Mesothelial cell of epicardium (in vitro differentiated cells): ENCODE results near the gene ANKRD62. TPM values are rescaled to one million over a fixed set of nuclear protein-coding genes. Genes with fewer than 3 reads are reported as not detected.

ENCODE experiments used
- DNase-seq, 2 experiments: peaks; one replicate each; pipeline ENCODE4 v3.0.0; 2021; ENCODE audit warnings: low spot score in 2 of 2; ENCODE audit not compliant: unreplicated experiment in 2 of 2
- H3K27ac Mint-ChIP-seq: 2 replicates; pipeline ENCODE4 v1.8.0; 2021; ENCODE audit warnings: mixed read lengths
- H3K27me3 Mint-ChIP-seq: 2 replicates; pipeline ENCODE4 v1.8.0; 2021; ENCODE audit warnings: low read depth, mixed read lengths
- H3K36me3 Mint-ChIP-seq: 2 replicates; pipeline ENCODE4 v1.8.0; 2021; ENCODE audit warnings: mixed read lengths
- H3K4me1 Mint-ChIP-seq: 2 replicates; pipeline ENCODE4 v1.8.0; 2021; ENCODE audit warnings: mixed read lengths
- H3K4me3 Mint-ChIP-seq: 2 replicates; pipeline ENCODE4 v1.8.0; 2021; ENCODE audit warnings: mild to moderate bottlenecking, moderate library complexity, mixed read lengths
- H3K9me3 Mint-ChIP-seq: 2 replicates; pipeline ENCODE4 v1.8.0; 2021; ENCODE audit warnings: mixed read lengths
- CTCF ChIP-seq: fragments of 200-600 bp; sonication (generic); IDR thresholded peaks from one replicate; pipeline ENCODE4 v1.5.0; 2021; ENCODE audit warnings: antibody characterized with exemption; ENCODE audit not compliant: unreplicated experiment
- total RNA-seq: library from RNA; stranded (reverse); gene quantifications from 3 replicates; pipeline ENCODE4 v1.2.1, GENCODE V29; 2021

The ANKRD62 gene
- total RNA-seq, 1 donor from 2014 or later = not detected

DNA sequence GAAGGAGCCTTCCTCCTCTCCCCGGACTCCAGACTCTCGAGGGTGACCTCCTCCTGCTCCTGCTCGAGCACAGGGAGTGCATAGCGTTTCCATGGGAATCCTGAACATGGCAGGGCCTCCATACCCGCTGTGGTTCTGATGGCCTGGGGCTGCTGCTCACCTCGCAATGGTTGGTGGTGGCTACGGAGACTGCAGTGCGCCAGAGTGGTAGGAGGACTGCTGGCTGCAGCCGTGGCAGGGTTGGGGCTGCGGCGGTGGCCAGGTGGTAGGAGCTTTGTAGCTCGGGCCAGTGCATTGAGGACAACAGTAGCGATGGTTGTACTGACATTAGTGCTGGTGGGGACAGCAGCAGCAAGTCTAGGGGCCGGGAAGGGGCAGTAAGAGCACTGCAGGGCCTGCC is 32.0 kb upstream of the ANKRD62 start:
- Mint-ChIP-seq H3K4me1 (peaks cover 2% of the 10 kb centered on the region), H3K36me3 (no peaks in the 10 kb centered on the region)

DNA sequence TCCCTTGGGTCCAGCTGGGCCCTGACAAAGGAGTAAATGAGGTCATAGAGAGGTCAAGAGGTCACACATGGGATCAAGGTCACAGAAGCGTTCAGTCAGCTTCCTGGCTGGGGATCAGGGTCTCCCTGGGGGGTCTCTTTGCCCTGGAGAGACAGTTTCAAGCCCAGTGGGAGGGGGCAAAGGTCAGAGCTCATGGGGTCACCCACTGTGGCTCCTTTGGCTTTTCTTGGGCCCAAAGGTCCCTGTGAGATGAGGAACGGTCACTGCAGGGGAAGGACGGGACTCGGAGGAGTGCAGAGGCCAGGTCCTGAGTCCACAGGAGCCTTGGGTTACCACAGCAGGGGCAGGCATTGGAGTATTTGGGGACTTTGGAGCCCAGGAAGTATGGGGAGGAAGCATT is 30.7 kb upstream of the ANKRD62 start:
- Mint-ChIP-seq H3K36me3 (no peaks in the 10 kb centered on the region), H3K27ac (no peak overlapping the region), H3K4me1 (peaks cover 2% of the 10 kb centered on the region), H3K4me3 (no peak overlapping the region), H3K27me3 (no peaks in the 10 kb centered on the region), H3K9me3 (no peaks in the 10 kb centered on the region)
- TF ChIP-seq CTCF = no peak
- no peak for DNase-seq

More for the DNA sequence above, 32.0 kb upstream of the ANKRD62 start:
- Mint-ChIP-seq H3K27me3 (no peaks in the 10 kb centered on the region), H3K4me3 (no peak overlapping the region), H3K27ac (no peak overlapping the region), H3K9me3 (no peaks in the 10 kb centered on the region)
- DNase-seq = no peak
- no peak for TF ChIP-seq CTCF

GRCh38 chr18:12064086-12064763 is 29.4 kb upstream of the ANKRD62 start:
- no peak for DNase-seq
- peaks cover 2% of the 10 kb centered on the region for H3K4me1 Mint-ChIP-seq
- H3K9me3 Mint-ChIP-seq = no peaks in the 10 kb centered on the region
- H3K27me3 Mint-ChIP-seq = no peaks in the 10 kb centered on the region
- H3K27ac Mint-ChIP-seq = no peak overlapping the region
- no peaks in the 10 kb centered on the region for H3K36me3 Mint-ChIP-seq
- TF ChIP-seq CTCF = no peak
- H3K4me3 Mint-ChIP-seq = no peak overlapping the region

- Mint-ChIP-seq H3K36me3 (no peaks in the 10 kb centered on the region), H3K4me3 (no peak overlapping the region), H3K9me3 (no peaks in the 10 kb centered on the region), H3K27me3 (peaks cover under 1% of the 10 kb centered on the region), H3K4me1 (peaks cover 2% of the 10 kb centered on the region), H3K27ac (no peak overlapping the region)
- TF ChIP-seq CTCF = no peak
- DNase-seq = no peak
Measured at GRCh38 chr18:12065397-12065796, 28.2 kb upstream of the ANKRD62 start.

GRCh38 chr18:12066910-12067511 is 26.6 kb upstream of the ANKRD62 start:
- no peak overlapping the region for H3K27ac Mint-ChIP-seq
- no peak overlapping the region for H3K4me3 Mint-ChIP-seq
- peaks cover 2% of the 10 kb centered on the region for H3K27me3 Mint-ChIP-seq
- no peaks in the 10 kb centered on the region for H3K36me3 Mint-ChIP-seq
- DNase-seq = no peak
- H3K4me1 Mint-ChIP-seq = peaks cover 2% of the 10 kb centered on the region
- H3K9me3 Mint-ChIP-seq = no peaks in the 10 kb centered on the region
- no peak for TF ChIP-seq CTCF
